Right lobe of liver (tissue), 6 donors: ENCODE measurements around the gene OVCH1. TPM values are rescaled to one million over a fixed set of nuclear protein-coding genes. Genes with fewer than 3 reads are reported as not detected.

ENCODE experiments used
- ATAC-seq, 4 donors: fragments of 200-7000 bp; cut with Tn5 transposase; one replicate each; pipeline ENCODE4 v1.9.1; 2020; ENCODE audit warnings: mild to moderate bottlenecking in 4 of 4, moderate library complexity in 4 of 4
- DNase-seq, 3 donors: peaks; one replicate each; pipeline ENCODE4 v3.0.0-alpha.2; 2020
- H3K27ac ChIP-seq, 3 donors: fragments of 200-600 bp; one replicate each; pipeline ENCODE4 v1.8.0; 2022
- H3K27me3 ChIP-seq, 2 donors: fragments of 200-600 bp; one replicate each; pipeline ENCODE4 v1.8.0; 2022
- H3K36me3 ChIP-seq, 4 donors: fragments of 200-600 bp; sonication (generic) in 1 of 4; one replicate each; pipeline versions ENCODE4 v1.5.1 to v1.8.0; 2017 to 2022; ENCODE audit warnings: control low read depth in 1 of 4
- H3K4me1 ChIP-seq, 4 donors: fragments of 200-600 bp; sonication (generic) in 1 of 4; one replicate each; pipeline versions ENCODE4 v1.5.1 to v1.8.0; 2017 to 2022; ENCODE audit warnings: control low read depth in 1 of 4
- H3K4me3 ChIP-seq, 3 donors: fragments of 200-600 bp; one replicate each; pipeline ENCODE4 v1.8.0; 2022
- H3K9me3 ChIP-seq, 4 donors: fragments of 200-600 bp; sonication (generic) in 1 of 4; one replicate each; pipeline versions ENCODE4 v1.5.1 to v1.8.0; 2017 to 2022; ENCODE audit warnings: control low read depth in 1 of 4
- POLR2A ChIP-seq: fragments of 450-650 bp; IDR thresholded peaks from one replicate; pipeline ENCODE4 v1.6.1; 2017; ENCODE audit warnings: antibody characterized with exemption, mild to moderate bottlenecking
- WGBS: methylation state at CpG from one replicate; pipeline ENCODE4 v1.1.6; 2018; ENCODE audit warnings: low coverage, low lambda C conversion rate; ENCODE audit not compliant: insufficient coverage; ENCODE audit errors: missing lambda C conversion rate; 5-methylcytosine and 5-hydroxymethylcytosine counted together
- intact Hi-C, 2 donors: fragments of 100-400 bp; cut with DNase I; formaldehyde crosslinking; loops; one replicate each; pipeline versions ENCODE4 v1.11.2 to v1.14.1; 2022
- total RNA-seq, 6 experiments: library from RNA; depleted of rRNA in 2 of 6; stranded (reverse); fragments of >200 nt in 2 of 6; fragmentation: NEBNext Ultra II Directional in 3 of 6; extraction: Animal tissue kit (Norgen Biotek cat#: 25700) in 3 of 6; gene quantifications; one replicate each; pipeline versions ENCODE4 v1.1.0 to v1.2.4, GENCODE V29; 2016 to 2023
- TF ChIP-seq, protein P1 (sequence below), 4 donors: fragments of 200-600 bp in 3 of 4; fragments of 450-650 bp in 1 of 4; IDR thresholded peaks; one replicate each; pipeline versions ENCODE4 v1.5.1 to v1.8.0; 2016 to 2022; ENCODE audit warnings: antibody characterized with exemption in 4 of 4, mild to moderate bottlenecking in 2 of 4
- donor health status: DM: no; HTN: yes; CAD: no.
- donor health status: DM: no; HTN: no; CAD: no.
- donor health status: DM: no; HTN: no; CAD: no.
- donor health status: DM: no; HTN: yes; CAD: no.
- donor health status: DM: no; HTN: yes; CAD: no.

Gene OVCH1
- total RNA-seq, 6 experiments from 2014 or later = 0.05 TPM; not detected in 5

GRCh38 chr12:29405561-29405960, 91.9 kb downstream of the OVCH1 start:
- intact Hi-C loops = no loop called here
- 36% methylated on average over 4 of the region's 4 CpGs for WGBS
- H3K27me3 ChIP-seq = no peaks in the 10 kb centered on the region
- no peak overlapping the region for H3K27ac ChIP-seq
- no peaks in the 10 kb centered on the region for H3K4me1 ChIP-seq
- no peaks in the 10 kb centered on the region for H3K36me3 ChIP-seq
- no peaks in the 10 kb centered on the region for H3K9me3 ChIP-seq
- ATAC-seq (no peak), DNase-seq (no peak)
- no peak overlapping the region for H3K4me3 ChIP-seq
- no peak for TF ChIP-seq POLR2A
- TF ChIP-seq, protein P1, sequence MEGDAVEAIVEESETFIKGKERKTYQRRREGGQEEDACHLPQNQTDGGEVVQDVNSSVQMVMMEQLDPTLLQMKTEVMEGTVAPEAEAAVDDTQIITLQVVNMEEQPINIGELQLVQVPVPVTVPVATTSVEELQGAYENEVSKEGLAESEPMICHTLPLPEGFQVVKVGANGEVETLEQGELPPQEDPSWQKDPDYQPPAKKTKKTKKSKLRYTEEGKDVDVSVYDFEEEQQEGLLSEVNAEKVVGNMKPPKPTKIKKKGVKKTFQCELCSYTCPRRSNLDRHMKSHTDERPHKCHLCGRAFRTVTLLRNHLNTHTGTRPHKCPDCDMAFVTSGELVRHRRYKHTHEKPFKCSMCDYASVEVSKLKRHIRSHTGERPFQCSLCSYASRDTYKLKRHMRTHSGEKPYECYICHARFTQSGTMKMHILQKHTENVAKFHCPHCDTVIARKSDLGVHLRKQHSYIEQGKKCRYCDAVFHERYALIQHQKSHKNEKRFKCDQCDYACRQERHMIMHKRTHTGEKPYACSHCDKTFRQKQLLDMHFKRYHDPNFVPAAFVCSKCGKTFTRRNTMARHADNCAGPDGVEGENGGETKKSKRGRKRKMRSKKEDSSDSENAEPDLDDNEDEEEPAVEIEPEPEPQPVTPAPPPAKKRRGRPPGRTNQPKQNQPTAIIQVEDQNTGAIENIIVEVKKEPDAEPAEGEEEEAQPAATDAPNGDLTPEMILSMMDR (IDR thresholded peaks at IDR 0.05) = no peak

DNA sequence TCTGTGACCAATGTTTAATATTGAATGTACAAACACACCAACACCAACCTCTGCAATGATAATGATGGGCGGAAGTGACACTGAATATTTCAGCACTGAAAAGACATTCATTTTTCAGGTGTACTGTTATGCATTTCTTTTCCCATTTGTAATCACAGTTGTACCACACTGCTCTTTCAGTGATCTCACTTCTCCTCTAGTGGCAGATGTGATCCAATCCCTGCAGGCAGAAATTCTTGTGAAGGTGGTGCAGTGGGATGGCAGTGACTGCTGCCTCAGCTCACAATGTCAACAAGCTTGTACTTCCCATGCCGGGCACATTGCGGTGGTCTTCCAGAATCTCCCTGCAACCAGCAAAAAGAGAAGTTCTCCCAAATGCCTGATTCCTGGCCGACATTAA, 93.5 kb downstream of the OVCH1 start:
- Histone ChIP-seq H3K9me3 (no peaks in the 10 kb centered on the region), H3K36me3 (no peaks in the 10 kb centered on the region), H3K4me3 (no peak overlapping the region), H3K4me1 (no peaks in the 10 kb centered on the region), H3K27ac (no peak overlapping the region), H3K27me3 (no peaks in the 10 kb centered on the region)
- DNase-seq (no peak), ATAC-seq (no peak)
- intact Hi-C loops = no loop called here
- 73% methylated on average over 4 of the region's 4 CpGs for WGBS
- no peak for TF ChIP-seq POLR2A
- TF ChIP-seq, protein P1 (IDR thresholded peaks at IDR 0.05) = no peak

DNA sequence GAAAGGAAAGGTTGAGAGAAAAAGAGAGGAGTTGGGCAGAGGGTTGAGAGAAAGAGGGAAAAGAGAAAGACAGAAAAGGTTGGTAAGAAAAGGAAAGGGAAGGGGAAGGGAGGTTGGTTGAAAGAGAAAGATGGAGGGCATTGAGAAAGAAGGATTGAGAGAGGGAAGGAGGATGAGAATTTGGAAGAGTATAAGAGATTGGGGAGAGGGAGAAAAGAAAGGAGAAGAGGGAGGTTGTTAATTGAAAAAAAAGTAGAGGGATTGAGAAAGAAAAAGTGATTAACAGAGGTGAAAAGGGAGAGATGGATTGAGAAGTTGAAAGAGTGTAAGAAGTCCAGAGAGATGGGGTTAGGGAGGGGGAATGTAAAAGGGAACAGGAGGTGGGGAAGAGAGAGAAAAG, 95.0 kb downstream of the OVCH1 start:
- H3K27ac ChIP-seq = no peak overlapping the region
- no peaks in the 10 kb centered on the region for H3K36me3 ChIP-seq
- ATAC-seq (no peak), DNase-seq (no peak)
- H3K9me3 ChIP-seq = no peaks in the 10 kb centered on the region
- intact Hi-C loops = no loop called here
- H3K27me3 ChIP-seq = no peaks in the 10 kb centered on the region
- H3K4me3 ChIP-seq = no peak overlapping the region
- no peak for TF ChIP-seq POLR2A
- TF ChIP-seq, protein P1 (IDR thresholded peaks at IDR 0.05) = no peak
- H3K4me1 ChIP-seq = no peaks in the 10 kb centered on the region

DNA sequence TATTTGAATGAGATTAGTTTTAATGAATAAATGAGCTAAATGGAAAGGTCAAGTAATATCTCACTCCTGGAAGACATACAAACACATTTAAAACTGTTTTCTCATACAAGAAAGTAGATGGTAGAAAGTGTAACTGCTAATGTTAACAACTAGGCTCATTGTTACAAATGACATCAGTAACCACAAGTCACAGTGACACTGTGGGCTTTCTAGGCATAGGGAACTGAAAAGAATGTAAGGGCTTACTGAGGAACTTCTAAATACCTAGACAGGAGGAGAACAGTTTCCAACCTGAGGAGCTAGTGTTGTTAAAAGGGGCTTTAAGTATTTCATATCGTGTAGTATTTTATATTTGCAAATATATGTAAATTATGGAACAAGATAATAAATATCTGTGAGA, 99.0 kb downstream of the OVCH1 start:
- Histone ChIP-seq H3K9me3 (no peaks in the 10 kb centered on the region), H3K27me3 (no peaks in the 10 kb centered on the region), H3K4me3 (no peak overlapping the region), H3K4me1 (no peaks in the 10 kb centered on the region), H3K36me3 (peaks cover 0 to 1% (median 0%) of the 10 kb centered on the region in 4 donors), H3K27ac (no peak overlapping the region)
- DNase-seq (no peak), ATAC-seq (no peak)
- TF ChIP-seq POLR2A = no peak
- TF ChIP-seq, protein P1 (IDR thresholded peaks at IDR 0.05) = no peak
- intact Hi-C loops = no loop called here
- 57% methylated on average over 1 of the region's 1 CpG for WGBS

DNA sequence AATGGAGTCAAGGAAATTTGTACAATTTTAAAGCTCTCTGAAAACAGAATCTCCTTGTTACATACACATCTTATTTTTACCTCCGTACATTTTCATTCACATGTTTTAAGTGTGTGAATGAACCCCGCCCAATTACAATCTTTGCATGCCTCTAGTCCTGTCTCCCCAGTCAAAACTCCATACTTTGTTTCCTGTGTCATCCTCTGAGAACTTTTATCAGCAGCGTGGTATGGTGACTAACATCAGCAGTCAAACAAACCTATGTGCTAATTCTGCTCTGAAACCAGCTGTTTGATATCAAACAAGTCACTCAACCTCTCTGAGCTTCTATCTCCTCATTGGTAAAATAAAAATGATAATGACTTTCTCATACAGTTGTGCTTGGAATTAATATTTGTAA, 100.7 kb downstream of the OVCH1 start:
- Histone ChIP-seq H3K9me3 (no peaks in the 10 kb centered on the region), H3K4me3 (no peak overlapping the region), H3K27ac (no peak overlapping the region), H3K4me1 (no peaks in the 10 kb centered on the region), H3K36me3 (peaks cover 0 to 1% (median 0%) of the 10 kb centered on the region in 4 donors), H3K27me3 (no peaks in the 10 kb centered on the region)
- intact Hi-C loops = no loop called here
- DNase-seq (no peak), ATAC-seq (no peak)
- TF ChIP-seq POLR2A = no peak
- TF ChIP-seq, protein P1 (IDR thresholded peaks at IDR 0.05) = no peak
- 63% methylated on average over 3 of the region's 3 CpGs for WGBS
